Pancreas (tissue), 10 donors: ENCODE results near the gene PNPLA7. TPM values are rescaled to one million over a fixed set of nuclear protein-coding genes. Genes with fewer than 3 reads are reported as not detected.

ENCODE experiments used
- ATAC-seq, 4 donors: fragments of 200-7000 bp; cut with Tn5 transposase; one replicate each; pipeline versions ENCODE4 v1.8.0 to v1.9.1; 2020; ENCODE audit warnings: mild to moderate bottlenecking in 4 of 4, moderate library complexity in 4 of 4
- DNase-seq, 6 donors: peaks; one replicate each; pipeline ENCODE4 v3.0.0-alpha.2; 2020
- FAIRE-seq: peaks from 2 replicates; lab custom pipeline; 2012; peaks lifted over from hg19 to GRCh38; lab: Jason Lieb, UNC
- H3K27ac ChIP-seq, 4 donors: fragments of 200-600 bp; sonication (generic); 1 replicate in 3 of 4; 2 replicates in 1 of 4; pipeline versions ENCODE4 v1.5.0 to v1.8.0; 2020
- H3K27me3 ChIP-seq, 4 donors: fragments of 200-600 bp; one replicate each; pipeline ENCODE4 v1.8.0; 2021
- H3K36me3 ChIP-seq, 3 donors: fragments of 200-600 bp; sonication (generic) in 1 of 3; one replicate each; pipeline versions ENCODE4 v1.5.0 to v1.8.0; 2020 to 2021
- H3K4me1 ChIP-seq, 3 donors: fragments of 200-600 bp; one replicate each; pipeline ENCODE4 v1.8.0; 2021
- H3K4me3 ChIP-seq, 4 donors: fragments of 200-600 bp; sonication (generic) in 2 of 4; one replicate each; pipeline versions ENCODE4 v1.5.0 to v1.8.0; 2020 to 2021
- H3K9me3 ChIP-seq, 4 donors: fragments of 200-600 bp; one replicate each; pipeline ENCODE4 v1.8.0; 2021
- WGBS, 2 donors: extraction: QIAGEN DNeasy Blood & Tissue Kit; methylation state at CpG; one replicate each; pipeline ENCODE4 v1.1.7; 2013; 5-methylcytosine and 5-hydroxymethylcytosine counted together
- intact Hi-C, 3 donors: fragments of 100-400 bp; cut with DNase I; formaldehyde crosslinking; loops; one replicate each; pipeline versions ENCODE4 v1.11.1 to v1.14.2; 2022
- polyA plus RNA-seq, 2 donors: library from polyadenylated mRNA; stranded (reverse); fragments of 200-250 nt; gene quantifications; one replicate each; pipeline ENCODE4 v1.2.3, GENCODE V29; 2013
- total RNA-seq, 6 donors: library from RNA; stranded (reverse); fragmentation: NEBNext Ultra II Directional in 4 of 6; extraction: Animal tissue kit (Norgen Biotek cat#: 25700) in 4 of 6; gene quantifications; one replicate each; pipeline versions ENCODE4 v1.2.1 to v1.2.4, GENCODE V29; 2021 to 2023
- TF ChIP-seq, protein P1 (sequence below), 4 donors: fragments of 200-600 bp; sonication (generic) in 3 of 4; IDR thresholded peaks; one replicate each; pipeline versions ENCODE4 v1.5.0 to v1.8.0; 2021; ENCODE audit warnings: antibody characterized with exemption in 4 of 4
- donor health status: healthy with polysubstance abuse.
- donor health status: DM: no; HTN: no; CAD: no; lungs with moderate emphysema.
- donor health status: DM: no; HTN: no; CAD: no.
- donor health status: control.
- donor health status: control.
- donor health status: Bipolar disorder and iron deficiency.
- donor health status: DM: yes; HTN: yes; CAD: no.
- donor health status: DM: no; HTN: no; CAD: no.
- donor health status: DM: no; HTN: no; CAD: no.
- donor health status: DM: yes; HTN: yes; CAD: no.

The PNPLA7 gene
- total and polyA plus RNA-seq, 8 donors, result 7.1 to 71.8 (median 18.0) TPM

DNA sequence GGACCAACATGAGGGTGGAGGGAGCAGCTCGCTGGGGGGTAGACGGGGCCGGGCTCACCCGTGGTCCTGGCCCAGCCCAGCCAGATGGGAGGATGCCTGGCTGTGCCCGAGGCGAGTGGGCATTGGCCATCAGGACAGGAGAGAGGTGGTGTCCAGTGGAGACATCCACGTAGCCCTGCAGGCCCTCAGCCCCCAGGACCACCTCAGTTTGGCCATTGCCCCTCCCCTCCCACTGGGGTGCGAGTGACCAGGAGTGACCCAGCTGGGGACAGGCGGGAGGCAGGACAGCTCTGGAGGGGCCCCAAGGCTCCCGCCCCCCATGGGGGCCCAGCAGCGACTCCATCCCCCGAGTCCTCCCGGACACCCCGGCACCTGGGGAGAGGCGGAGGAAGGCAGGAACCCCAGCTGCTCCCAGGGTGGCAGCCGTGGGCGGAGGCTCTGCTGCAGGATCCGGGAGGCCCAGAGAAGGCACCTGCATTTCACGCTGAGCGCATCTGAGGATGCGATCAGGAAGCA, 118.7 kb downstream of the PNPLA7 start:
- no peaks in the 10 kb centered on the region for H3K9me3 ChIP-seq
- H3K4me3 ChIP-seq, result no peak overlapping the region
- WGBS, 2 donors, result 88 to 93% methylated on average over 16 to 21 of the region's 21 CpGs
- TF ChIP-seq, protein P1, sequence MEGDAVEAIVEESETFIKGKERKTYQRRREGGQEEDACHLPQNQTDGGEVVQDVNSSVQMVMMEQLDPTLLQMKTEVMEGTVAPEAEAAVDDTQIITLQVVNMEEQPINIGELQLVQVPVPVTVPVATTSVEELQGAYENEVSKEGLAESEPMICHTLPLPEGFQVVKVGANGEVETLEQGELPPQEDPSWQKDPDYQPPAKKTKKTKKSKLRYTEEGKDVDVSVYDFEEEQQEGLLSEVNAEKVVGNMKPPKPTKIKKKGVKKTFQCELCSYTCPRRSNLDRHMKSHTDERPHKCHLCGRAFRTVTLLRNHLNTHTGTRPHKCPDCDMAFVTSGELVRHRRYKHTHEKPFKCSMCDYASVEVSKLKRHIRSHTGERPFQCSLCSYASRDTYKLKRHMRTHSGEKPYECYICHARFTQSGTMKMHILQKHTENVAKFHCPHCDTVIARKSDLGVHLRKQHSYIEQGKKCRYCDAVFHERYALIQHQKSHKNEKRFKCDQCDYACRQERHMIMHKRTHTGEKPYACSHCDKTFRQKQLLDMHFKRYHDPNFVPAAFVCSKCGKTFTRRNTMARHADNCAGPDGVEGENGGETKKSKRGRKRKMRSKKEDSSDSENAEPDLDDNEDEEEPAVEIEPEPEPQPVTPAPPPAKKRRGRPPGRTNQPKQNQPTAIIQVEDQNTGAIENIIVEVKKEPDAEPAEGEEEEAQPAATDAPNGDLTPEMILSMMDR (IDR thresholded peaks at IDR 0.05), result no peak
- no peak overlapping the region for H3K27ac ChIP-seq
- DNase-seq (peak in 3 of 6 donors; percentile 45 to 67 (median 53)), FAIRE-seq (no peak), ATAC-seq (no peak)
- H3K27me3 ChIP-seq, result no peaks in the 10 kb centered on the region
- intact Hi-C loops, result no loop called here
- H3K4me1 ChIP-seq, result peaks cover 7 to 10% (median 10%) of the 10 kb centered on the region in 3 donors
- no peaks in the 10 kb centered on the region for H3K36me3 ChIP-seq

GRCh38 chr9:137430723-137431415, 119.3 kb downstream of the PNPLA7 start:
- no peak for FAIRE-seq
- intact Hi-C loops, result no loop called here
- H3K27ac ChIP-seq, result no peak overlapping the region
- TF ChIP-seq, protein P1 (IDR thresholded peaks at IDR 0.05), result no peak
- peak in 3 of 6 donors; percentile 27 to 75 (median 54) for DNase-seq
- no peaks in the 10 kb centered on the region for H3K36me3 ChIP-seq
- WGBS, 2 donors, result 88% methylated on average over 27 of the region's 27 CpGs
- no peak overlapping the region for H3K4me3 ChIP-seq
- ATAC-seq, result no peak
- H3K9me3 ChIP-seq, result no peaks in the 10 kb centered on the region
- H3K4me1 ChIP-seq, result peaks cover 4 to 6% (median 5%) of the 10 kb centered on the region in 3 donors
- no peaks in the 10 kb centered on the region for H3K27me3 ChIP-seq

DNA sequence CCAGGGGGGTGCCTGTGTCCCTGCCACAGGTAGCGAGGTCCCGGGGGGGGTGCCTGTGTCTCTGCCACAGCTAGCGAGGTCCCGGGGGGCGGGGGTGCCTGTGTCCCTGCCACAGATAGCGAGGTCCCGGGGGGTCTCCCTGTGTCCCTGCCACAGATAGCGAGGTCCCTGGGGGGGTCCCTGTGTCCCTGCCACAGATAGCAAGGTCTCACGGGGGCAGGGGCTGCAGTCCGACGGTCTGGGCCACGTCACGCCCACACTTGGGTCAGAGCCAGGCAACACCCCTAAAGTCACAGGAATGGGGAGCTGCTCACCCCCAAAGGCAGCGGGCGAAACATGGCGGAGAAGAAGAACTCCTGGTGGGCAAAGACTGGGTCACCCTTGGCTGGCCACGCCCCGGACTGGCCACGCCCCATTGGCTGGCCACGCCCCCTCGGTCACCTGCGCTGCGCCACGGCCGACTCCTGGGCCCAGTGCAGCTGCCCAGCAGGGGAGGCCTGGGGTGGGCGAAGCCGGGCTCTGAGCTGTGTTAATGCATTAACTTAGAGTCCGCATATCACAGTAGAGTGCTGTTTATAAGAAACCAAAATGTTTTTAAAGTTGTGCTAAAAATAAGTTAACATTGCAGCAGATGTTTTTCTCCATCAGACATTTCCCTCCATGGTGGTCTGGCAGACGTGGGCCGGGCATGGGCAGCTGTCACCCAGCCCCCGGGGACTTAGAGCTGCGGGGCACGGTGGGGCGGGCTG, 120.1 kb downstream of the PNPLA7 start:
- TF ChIP-seq, protein P1 (IDR thresholded peaks at IDR 0.05), result no peak
- no peaks in the 10 kb centered on the region for H3K4me1 ChIP-seq
- no peaks in the 10 kb centered on the region for H3K27me3 ChIP-seq
- DNase-seq (peak in 3 of 6 donors; percentile 57 to 72 (median 67)), FAIRE-seq (no peak), ATAC-seq (no peak)
- 68 to 71% methylated on average over 29 to 34 of the region's 34 CpGs for WGBS, 2 donors
- H3K36me3 ChIP-seq, result no peaks in the 10 kb centered on the region
- H3K27ac ChIP-seq, result no peak overlapping the region
- intact Hi-C loops, result no loop called here
- no peaks in the 10 kb centered on the region for H3K9me3 ChIP-seq
- no peak overlapping the region for H3K4me3 ChIP-seq

DNA sequence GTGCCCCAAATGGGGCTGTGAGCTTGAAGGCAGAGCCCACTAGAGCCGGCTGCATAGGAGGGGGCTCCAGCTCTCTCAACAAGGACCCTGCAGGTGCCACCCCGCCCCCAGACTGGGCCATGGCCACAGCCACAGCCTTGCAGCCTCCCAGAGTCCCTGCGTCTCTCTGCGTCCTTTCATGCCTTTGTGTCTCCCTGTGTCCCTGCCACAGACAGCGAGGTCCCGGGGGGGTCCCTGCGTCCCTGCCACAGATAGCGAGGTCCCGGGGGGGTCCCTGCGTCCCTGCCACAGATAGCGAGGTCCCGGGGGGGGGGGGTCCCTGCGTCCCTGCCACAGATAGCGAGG, 120.7 kb downstream of the PNPLA7 start:
- Histone ChIP-seq H3K9me3 (no peaks in the 10 kb centered on the region), H3K4me3 (no peak overlapping the region), H3K4me1 (peaks cover 0 to 2% (median 0%) of the 10 kb centered on the region in 3 donors), H3K27ac (no peak overlapping the region), H3K36me3 (no peaks in the 10 kb centered on the region), H3K27me3 (no peaks in the 10 kb centered on the region)
- FAIRE-seq (no peak), DNase-seq (peak in 1 of 6 donors; percentile 75), ATAC-seq (no peak)
- intact Hi-C loops, result no loop called here
- 75 to 82% methylated on average over 9 to 14 of the region's 14 CpGs for WGBS, 2 donors
- TF ChIP-seq, protein P1 (IDR thresholded peaks at IDR 0.05), result no peak
